ENCODE results near the gene RBMS1. TPM values are rescaled to one million over a fixed set of nuclear protein-coding genes. Genes with fewer than 3 reads are reported as not detected.

Gene RBMS1
- total RNA-seq, 1 experiment from 2014 or later: 61.9 TPM

DNA sequence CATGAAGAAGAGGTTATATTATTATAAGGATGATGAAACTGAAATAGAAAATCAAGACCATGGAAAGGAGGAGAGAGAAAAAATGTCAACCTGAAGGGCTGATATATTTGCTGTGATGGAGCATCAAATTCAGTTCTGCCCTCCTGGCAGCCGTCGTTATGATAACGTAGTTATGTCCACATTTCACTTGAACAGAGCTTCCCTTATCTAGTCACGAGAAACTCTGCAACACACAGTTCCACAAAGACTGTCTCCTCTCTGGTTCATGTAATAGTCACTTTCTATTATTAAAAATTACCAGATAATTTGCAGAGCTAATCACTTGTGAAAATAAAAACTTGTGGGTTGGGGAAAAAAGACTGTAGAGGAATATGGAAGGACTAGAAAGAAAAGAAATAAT is 19.5 kb upstream of the RBMS1 start:
- no peak for TF ChIP-seq CTCF (IDR thresholded peaks at IDR 0.05; ENCODE audit: unreplicated experiment)
- no TSS peak for BruUV-seq (replicated peaks)
- Mint-ChIP-seq H3K4me3 (ENCODE audit: low read depth, unreplicated experiment) (no peak overlapping the region), H3K27me3 (ENCODE audit: unreplicated experiment) (no peaks in the 10 kb centered on the region), H3K36me3 (ENCODE audit: insufficient read depth, unreplicated experiment) (no peaks in the 10 kb centered on the region), H3K9me3 (ENCODE audit: low read depth, unreplicated experiment) (no peaks in the 10 kb centered on the region), H3K4me1 (ENCODE audit: low read depth, unreplicated experiment) (peaks cover 19% of the 10 kb centered on the region), H3K27ac (ENCODE audit: unreplicated experiment) (no peak overlapping the region)
- intact Hi-C loops (cut with micrococcal nuclease; ENCODE audit: unreplicated experiment): no loop called here
- CTCF ChIA-PET: no interaction called here
- no peak for DNase-seq

DNA sequence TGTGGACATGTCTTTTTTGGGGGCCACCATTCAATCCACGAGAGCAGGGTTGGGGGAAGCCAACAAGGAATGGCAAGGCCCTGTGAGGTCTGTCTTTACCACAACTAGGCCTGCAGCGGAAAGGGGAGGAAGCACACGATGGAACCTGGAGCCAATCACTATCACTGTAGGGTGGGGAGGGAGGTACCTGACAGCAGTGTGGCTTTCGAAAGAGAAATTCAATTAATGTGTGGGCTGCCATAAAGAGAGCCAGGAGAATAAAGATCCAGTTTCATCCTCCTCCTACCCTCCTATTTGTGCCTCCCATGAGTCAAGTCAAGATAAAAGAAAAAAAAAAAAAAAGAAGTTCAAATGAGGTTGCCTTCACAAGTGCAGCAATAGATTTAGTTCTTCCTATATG is 18.9 kb upstream of the RBMS1 start:
- BruUV-seq (replicated peaks): no TSS peak
- H3K36me3 Mint-ChIP-seq (ENCODE audit: insufficient read depth, unreplicated experiment): no peaks in the 10 kb centered on the region
- H3K4me3 Mint-ChIP-seq (ENCODE audit: low read depth, unreplicated experiment): no peak overlapping the region
- intact Hi-C loops (cut with micrococcal nuclease; ENCODE audit: unreplicated experiment): no loop called here
- DNase-seq: no peak
- H3K27me3 Mint-ChIP-seq (ENCODE audit: unreplicated experiment): no peaks in the 10 kb centered on the region
- CTCF ChIA-PET: no interaction called here
- no peaks in the 10 kb centered on the region for H3K9me3 Mint-ChIP-seq (ENCODE audit: low read depth, unreplicated experiment)
- no peak overlapping the region for H3K27ac Mint-ChIP-seq (ENCODE audit: unreplicated experiment)
- peaks cover 19% of the 10 kb centered on the region for H3K4me1 Mint-ChIP-seq (ENCODE audit: low read depth, unreplicated experiment)
- no peak for TF ChIP-seq CTCF (IDR thresholded peaks at IDR 0.05; ENCODE audit: unreplicated experiment)

DNA sequence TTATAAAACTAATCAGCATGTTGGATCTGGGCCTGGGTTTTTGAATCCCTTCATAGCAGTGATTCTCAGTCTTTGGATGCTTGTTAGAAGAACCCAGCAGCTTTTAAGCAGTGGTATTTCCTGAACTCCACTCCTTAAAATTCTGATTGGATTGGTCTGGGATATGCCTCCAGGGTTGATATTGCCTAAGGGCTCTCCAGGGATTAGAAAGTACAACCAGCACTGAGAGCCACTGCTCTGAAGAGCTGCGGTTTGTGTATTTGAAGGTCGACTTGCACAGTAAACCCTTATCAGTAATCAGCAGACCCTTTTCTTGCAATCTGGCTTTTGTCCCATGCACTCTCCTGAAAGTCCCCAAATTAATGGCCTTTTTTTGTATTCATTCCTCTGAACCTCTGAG is 17.0 kb upstream of the RBMS1 start:
- Mint-ChIP-seq H3K9me3 (ENCODE audit: low read depth, unreplicated experiment) (no peaks in the 10 kb centered on the region), H3K4me1 (ENCODE audit: low read depth, unreplicated experiment) (peaks cover 8% of the 10 kb centered on the region), H3K27me3 (ENCODE audit: unreplicated experiment) (no peaks in the 10 kb centered on the region), H3K4me3 (ENCODE audit: low read depth, unreplicated experiment) (no peak overlapping the region), H3K36me3 (ENCODE audit: insufficient read depth, unreplicated experiment) (no peaks in the 10 kb centered on the region), H3K27ac (ENCODE audit: unreplicated experiment) (no peak overlapping the region)
- CTCF ChIA-PET: no interaction called here
- intact Hi-C loops (cut with micrococcal nuclease; ENCODE audit: unreplicated experiment): no loop called here
- no peak for TF ChIP-seq CTCF (IDR thresholded peaks at IDR 0.05; ENCODE audit: unreplicated experiment)
- no peak for DNase-seq
- BruUV-seq (replicated peaks): no TSS peak

DNA sequence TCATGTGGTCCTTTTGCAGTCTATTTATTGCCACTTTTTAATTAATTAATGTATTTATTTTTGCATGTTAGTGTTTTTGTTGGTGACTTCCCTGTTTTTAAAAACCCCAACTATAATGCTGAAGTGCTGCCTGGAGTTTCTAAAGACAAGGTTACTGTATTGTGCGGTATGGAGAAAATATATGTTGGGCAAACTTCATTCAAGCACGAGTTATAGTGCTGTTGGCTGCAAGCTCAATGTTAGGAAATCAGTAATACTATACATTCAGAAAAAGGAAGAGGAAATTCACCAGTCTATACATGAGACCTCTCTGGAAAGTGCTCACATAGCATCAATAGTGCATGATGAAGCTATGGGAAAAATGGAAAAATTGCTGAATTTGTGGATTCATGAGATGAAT is 15.4 kb upstream of the RBMS1 start:
- BruUV-seq (replicated peaks): no TSS peak
- H3K27ac Mint-ChIP-seq (ENCODE audit: unreplicated experiment): no peak overlapping the region
- H3K4me3 Mint-ChIP-seq (ENCODE audit: low read depth, unreplicated experiment): no peak overlapping the region
- H3K36me3 Mint-ChIP-seq (ENCODE audit: insufficient read depth, unreplicated experiment): no peaks in the 10 kb centered on the region
- DNase-seq: no peak
- H3K27me3 Mint-ChIP-seq (ENCODE audit: unreplicated experiment): no peaks in the 10 kb centered on the region
- CTCF ChIA-PET: no interaction called here
- no peaks in the 10 kb centered on the region for H3K9me3 Mint-ChIP-seq (ENCODE audit: low read depth, unreplicated experiment)
- no peak for TF ChIP-seq CTCF (IDR thresholded peaks at IDR 0.05; ENCODE audit: unreplicated experiment)
- intact Hi-C loops (cut with micrococcal nuclease; ENCODE audit: unreplicated experiment): no loop called here
- no peaks in the 10 kb centered on the region for H3K4me1 Mint-ChIP-seq (ENCODE audit: low read depth, unreplicated experiment)

DNA sequence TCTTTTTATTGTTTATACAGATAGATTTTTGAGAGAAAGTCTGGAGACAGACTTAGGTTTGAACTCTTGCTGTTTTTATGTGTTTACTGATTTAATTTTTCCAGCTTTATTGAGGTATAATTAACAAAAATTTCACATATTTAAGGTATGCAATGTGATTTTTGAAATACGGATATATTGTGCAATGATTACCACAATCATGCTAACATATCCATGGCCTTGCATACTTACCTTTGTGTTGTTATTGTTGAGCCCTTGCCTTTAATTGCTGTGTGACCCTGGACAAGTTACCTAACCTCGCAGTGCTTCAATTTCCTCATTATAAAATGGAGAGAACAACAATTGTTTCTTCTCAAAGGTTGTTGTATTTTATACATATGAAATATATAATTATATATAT is 13.9 kb upstream of the RBMS1 start:
- Mint-ChIP-seq H3K27ac (ENCODE audit: unreplicated experiment) (no peak overlapping the region), H3K4me1 (ENCODE audit: low read depth, unreplicated experiment) (no peaks in the 10 kb centered on the region), H3K4me3 (ENCODE audit: low read depth, unreplicated experiment) (no peak overlapping the region), H3K27me3 (ENCODE audit: unreplicated experiment) (no peaks in the 10 kb centered on the region), H3K9me3 (ENCODE audit: low read depth, unreplicated experiment) (no peaks in the 10 kb centered on the region), H3K36me3 (ENCODE audit: insufficient read depth, unreplicated experiment) (no peaks in the 10 kb centered on the region)
- no TSS peak for BruUV-seq (replicated peaks)
- DNase-seq: no peak
- intact Hi-C loops (cut with micrococcal nuclease; ENCODE audit: unreplicated experiment): no loop called here
- no peak for TF ChIP-seq CTCF (IDR thresholded peaks at IDR 0.05; ENCODE audit: unreplicated experiment)
- CTCF ChIA-PET: interaction anchor here (0.7 kb wide), 1 partner anchor 412 kb away, joined by 3 read pairs; no protein-coding TSS in a partner anchor

Data from Calu3 (cell line).